ES-I3 (cell line): ENCODE data around the gene S100A6.
"Not testable (repeated sequence)": the region's sequence is repeated elsewhere in the genome, so short reads cannot be mapped to it uniquely, and the experiment has no call there.

Source experiments
- H3K36me3 ChIP-seq: 2 replicates; pipeline ENCODE4 v1.6.1; 2013; ENCODE audit warnings: mild to moderate bottlenecking, low read length, control low read depth, moderate library complexity; ENCODE audit not compliant: insufficient read depth
- H3K4me1 ChIP-seq: 2 replicates; pipeline ENCODE4 v1.6.1; 2013; ENCODE audit warnings: mild to moderate bottlenecking, control low read depth, low read length; ENCODE audit not compliant: insufficient read depth
- H3K9ac ChIP-seq: 2 replicates; pipeline ENCODE4 v1.6.1; 2013; ENCODE audit warnings: low read depth, mild to moderate bottlenecking, low read length, moderate library complexity
- H3K9me3 ChIP-seq: 2 replicates; pipeline ENCODE4 v1.6.1; 2013; ENCODE audit warnings: mild to moderate bottlenecking, low read length, moderate library complexity; ENCODE audit not compliant: control insufficient read depth, insufficient read depth

Gene S100A6

DNA sequence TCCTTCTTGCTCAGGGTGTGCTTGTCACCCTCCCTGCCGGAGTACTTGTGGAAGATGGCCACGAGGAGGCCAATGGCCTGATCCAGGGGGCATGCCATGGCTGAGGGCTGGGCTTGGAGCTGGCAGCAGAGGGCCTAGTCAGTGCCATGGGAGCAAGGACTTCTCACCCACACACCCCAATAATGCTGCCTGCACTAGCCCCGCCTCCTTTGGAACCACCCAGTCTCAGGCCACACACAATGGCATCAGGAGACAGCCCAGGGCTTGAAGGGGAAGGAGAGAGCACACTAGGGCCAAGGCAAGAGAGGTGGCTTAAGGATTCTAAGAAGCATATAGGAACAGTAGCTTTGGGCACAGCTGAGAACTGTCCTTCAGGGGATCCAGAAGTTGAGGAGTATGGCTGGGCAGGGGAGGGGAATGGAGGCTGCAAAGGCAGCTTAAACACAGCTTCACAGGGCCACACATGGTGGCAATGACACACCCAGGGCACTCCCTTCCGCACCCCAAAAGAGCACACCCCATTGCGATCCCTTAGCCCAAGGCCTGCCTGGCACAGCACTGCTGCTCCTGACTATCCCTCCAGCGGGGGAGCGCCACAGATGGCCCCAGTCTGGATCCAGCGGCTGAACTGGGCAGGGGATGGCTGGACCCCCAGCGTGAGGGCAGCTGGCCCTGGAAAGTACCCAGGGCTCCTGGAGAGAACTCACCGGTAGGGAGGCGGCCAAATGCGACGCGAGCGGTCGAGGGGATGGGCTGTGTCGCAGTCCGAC, at the start of gene S100A6:
TSS of gene S100A6 (minus strand) at position 750 of the 770 bp plus-strand sequence. CDS start at position 98, 652 bp downstream.
- H3K9me3 ChIP-seq: no peaks in the 10 kb centered on the region
- no peaks in the 10 kb centered on the region for H3K36me3 ChIP-seq
- peak within 1 kb of the TSS; percentile 46; the same call in 1 of the 2 replicates for H3K9ac ChIP-seq
- H3K4me1 ChIP-seq: peaks cover 26% of the 10 kb centered on the region

DNA sequence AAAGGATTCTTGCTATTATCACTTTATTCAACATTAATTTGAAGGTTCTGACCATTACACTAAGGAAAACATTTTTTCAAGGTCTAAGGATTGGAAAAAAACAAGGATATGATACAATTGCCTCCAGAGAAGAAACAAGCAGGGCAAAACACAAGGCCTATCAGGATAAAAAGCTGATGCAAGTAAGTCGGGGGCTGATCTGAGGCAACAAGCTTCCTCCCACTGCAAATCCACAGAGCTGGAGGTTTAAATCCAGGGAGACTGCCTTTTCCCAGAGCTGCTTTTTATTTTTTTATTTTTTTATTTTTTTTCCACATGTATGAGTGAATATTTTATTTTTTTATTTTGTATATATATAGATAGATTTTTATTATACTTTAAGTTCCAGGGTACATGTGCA, 49.2 kb upstream of the S100A6 start:
- no peaks in the 10 kb centered on the region for H3K4me1 ChIP-seq
- no peaks in the 10 kb centered on the region for H3K9me3 ChIP-seq
- no peaks in the 10 kb centered on the region for H3K36me3 ChIP-seq
- H3K9ac ChIP-seq: no peak overlapping the region

DNA sequence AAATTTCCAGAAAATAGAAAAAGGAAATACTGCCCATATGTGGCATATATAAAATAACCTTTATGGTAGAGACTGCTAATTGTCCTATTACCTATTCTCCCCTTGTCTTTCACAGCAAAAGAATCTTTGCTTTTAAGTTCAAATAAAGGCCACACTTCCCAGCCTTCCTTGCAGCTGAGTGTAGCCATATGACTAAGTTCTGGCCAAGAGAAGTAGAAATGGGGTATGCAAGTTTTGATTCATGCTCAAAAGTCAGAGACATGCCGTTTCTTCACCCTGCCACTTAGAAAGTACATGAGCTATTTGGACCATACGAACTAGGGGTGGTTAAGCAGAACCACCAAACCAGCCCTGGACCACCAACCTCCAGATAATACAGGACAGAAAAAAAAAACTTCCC, 48.2 kb upstream of the S100A6 start:
- Histone ChIP-seq H3K9me3 (no peaks in the 10 kb centered on the region), H3K4me1 (peaks cover 3% of the 10 kb centered on the region), H3K36me3 (no peaks in the 10 kb centered on the region), H3K9ac (no peak overlapping the region)

DNA sequence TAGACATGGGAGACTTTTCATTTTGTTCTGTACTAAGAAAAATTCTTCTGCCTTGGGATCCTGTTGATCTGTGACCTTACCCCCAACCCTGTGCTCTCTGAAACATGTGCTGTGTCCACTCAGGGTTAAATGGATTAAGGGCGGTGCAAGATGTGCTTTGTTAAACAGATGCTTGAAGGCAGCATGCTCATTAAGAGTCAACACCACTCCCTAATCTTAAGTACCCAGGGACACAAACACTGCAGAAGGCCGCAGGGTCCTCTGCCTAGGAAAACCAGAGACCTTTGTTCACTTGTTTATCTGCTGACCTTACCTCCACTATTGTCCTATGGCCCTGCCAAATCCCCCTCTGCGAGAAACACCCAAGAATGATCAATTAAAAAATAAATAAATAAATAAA, 47.7 kb upstream of the S100A6 start:
- H3K4me1 ChIP-seq, H3K9ac ChIP-seq, H3K36me3 ChIP-seq, H3K9me3 ChIP-seq: not testable (repeated sequence)

DNA sequence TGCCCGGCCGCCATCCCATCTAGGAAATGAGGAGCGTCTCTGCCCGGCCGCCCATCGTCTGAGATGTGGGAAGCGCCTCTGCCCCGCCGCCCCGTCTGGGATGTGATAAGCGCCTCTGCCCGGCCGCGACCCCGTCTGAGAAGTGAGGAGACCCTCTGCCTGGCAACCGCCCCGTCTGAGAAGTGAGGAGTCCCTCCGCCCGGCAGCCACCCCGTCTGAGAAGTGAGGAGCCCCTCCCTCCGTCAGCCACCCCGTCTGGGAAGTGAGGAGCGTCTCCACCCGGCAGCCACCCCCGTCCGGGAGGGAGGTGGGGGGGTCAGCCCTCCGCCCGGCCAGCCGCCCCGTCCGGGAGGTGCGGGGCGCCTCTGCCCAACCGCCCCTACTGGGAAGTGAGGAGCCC, 47.0 kb upstream of the S100A6 start:
- H3K36me3 ChIP-seq, H3K9ac ChIP-seq, H3K9me3 ChIP-seq: not testable (repeated sequence)
- peaks cover 12% of the 10 kb centered on the region for H3K4me1 ChIP-seq

- Histone ChIP-seq H3K9me3 (no peaks in the 10 kb centered on the region), H3K9ac (no peak overlapping the region), H3K36me3 (no peaks in the 10 kb centered on the region), H3K4me1 (peaks cover 15% of the 10 kb centered on the region)
Measured at GRCh38 chr1:153578936-153579335, 43.1 kb upstream of the S100A6 start.

- Histone ChIP-seq H3K9ac (no peak overlapping the region), H3K4me1 (peaks cover 15% of the 10 kb centered on the region), H3K9me3 (no peaks in the 10 kb centered on the region), H3K36me3 (no peaks in the 10 kb centered on the region)
Measured at GRCh38 chr1:153578490-153578889, 42.7 kb upstream of the S100A6 start.

- Histone ChIP-seq H3K4me1 (peaks cover 15% of the 10 kb centered on the region), H3K36me3 (no peaks in the 10 kb centered on the region), H3K9me3 (no peaks in the 10 kb centered on the region), H3K9ac (no peak overlapping the region)
Measured at GRCh38 chr1:153577624-153578051, 41.8 kb upstream of the S100A6 start.

DNA sequence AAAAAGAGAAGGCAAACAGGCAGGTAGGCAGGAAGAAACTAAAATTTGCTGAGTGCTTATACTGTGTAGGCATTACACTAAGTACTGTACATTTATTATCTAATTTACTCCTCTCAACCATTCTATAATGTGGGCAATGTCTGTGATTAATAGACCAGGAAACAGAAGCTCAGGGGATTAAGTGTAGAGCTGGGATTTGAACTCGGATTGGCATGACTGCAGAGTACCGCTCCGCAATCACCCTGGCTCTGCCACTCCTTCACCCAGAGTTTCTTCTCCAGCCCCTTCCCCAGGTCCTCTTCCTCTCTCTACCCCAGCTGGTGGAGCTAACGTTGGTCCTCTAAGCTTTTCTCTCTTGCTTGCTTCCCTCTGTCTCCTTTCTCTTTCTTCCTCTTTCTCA, 41.3 kb upstream of the S100A6 start:
- Histone ChIP-seq H3K9me3 (no peaks in the 10 kb centered on the region), H3K9ac (no peak overlapping the region), H3K36me3 (no peaks in the 10 kb centered on the region), H3K4me1 (peaks cover 15% of the 10 kb centered on the region)

DNA sequence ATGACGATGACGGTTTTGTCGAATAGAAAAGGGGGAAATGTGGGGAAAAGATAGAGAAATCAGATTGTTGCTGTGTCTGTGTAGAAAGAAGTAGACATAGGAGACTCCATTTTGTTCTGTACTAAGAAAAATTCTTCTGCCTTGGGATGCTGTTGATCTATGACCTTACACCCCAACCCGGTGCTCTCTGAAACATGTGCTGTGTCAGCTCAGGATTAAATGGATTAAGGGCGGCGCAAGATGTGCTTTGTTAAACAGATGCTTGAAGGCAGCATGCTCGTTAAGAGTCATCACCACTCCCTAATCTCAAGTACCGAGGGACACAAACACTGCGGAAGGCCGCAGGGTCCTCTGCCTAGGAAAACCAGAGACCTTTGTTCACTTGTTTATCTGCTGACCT, 39.7 kb upstream of the S100A6 start:
- not testable (repeated sequence) for H3K9me3 ChIP-seq, H3K9ac ChIP-seq, H3K36me3 ChIP-seq
- peaks cover 15% of the 10 kb centered on the region for H3K4me1 ChIP-seq

- H3K9me3 ChIP-seq, H3K36me3 ChIP-seq, H3K9ac ChIP-seq: not testable (repeated sequence)
- peaks cover 15% of the 10 kb centered on the region for H3K4me1 ChIP-seq
Measured at GRCh38 chr1:153575081-153575491, 39.3 kb upstream of the S100A6 start.

GRCh38 chr1:153573351-153573750, 37.6 kb upstream of the S100A6 start:
- Histone ChIP-seq H3K9ac (no peak overlapping the region), H3K4me1 (peaks cover 6% of the 10 kb centered on the region), H3K36me3 (no peaks in the 10 kb centered on the region), H3K9me3 (no peaks in the 10 kb centered on the region)

GRCh38 chr1:153572569-153573015, 36.8 kb upstream of the S100A6 start:
- Histone ChIP-seq H3K9ac (no peak overlapping the region), H3K9me3 (no peaks in the 10 kb centered on the region), H3K4me1 (peaks cover 8% of the 10 kb centered on the region), H3K36me3 (no peaks in the 10 kb centered on the region)

GRCh38 chr1:153571706-153572105, 35.9 kb upstream of the S100A6 start:
- Histone ChIP-seq H3K36me3 (no peaks in the 10 kb centered on the region), H3K4me1 (peaks cover 15% of the 10 kb centered on the region), H3K9ac (no peak overlapping the region)

DNA sequence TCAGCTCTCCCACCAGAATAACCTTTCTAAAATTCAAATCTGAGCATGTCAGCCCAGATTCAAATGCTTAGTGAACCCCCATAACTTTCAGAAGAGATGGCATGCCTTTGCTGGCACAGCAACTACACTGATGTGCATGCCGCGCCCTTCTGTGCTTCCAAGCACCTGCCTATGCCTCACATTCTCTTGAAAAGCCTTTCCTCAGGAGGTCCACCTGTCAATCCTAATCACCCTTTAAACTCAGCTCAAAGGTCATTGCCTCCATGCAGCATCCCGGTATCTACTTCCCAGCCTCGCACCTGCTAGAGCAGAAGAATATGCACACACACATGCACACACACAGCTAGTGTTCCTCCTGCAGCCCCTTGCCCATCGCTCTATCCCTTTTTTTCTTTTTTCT, 35.1 kb upstream of the S100A6 start:
- Histone ChIP-seq H3K36me3 (no peaks in the 10 kb centered on the region), H3K4me1 (peaks cover 19% of the 10 kb centered on the region), H3K9ac (no peak overlapping the region), H3K9me3 (no peaks in the 10 kb centered on the region)

More at GRCh38 chr1:153571706-153572105, 35.9 kb upstream of the S100A6 start:
- H3K9me3 ChIP-seq: no peaks in the 10 kb centered on the region
